ENCODE results near the gene PIGZ. TPM values are rescaled to one million over a fixed set of nuclear protein-coding genes. Genes with fewer than 3 reads are reported as not detected.

Gene PIGZ
- total RNA-seq, 1 donor from 2014 or later = 7.0 TPM

GRCh38 chr3:196903740-196904139 lies 64.9 kb downstream of the PIGZ start:
- no peak for DNase-seq

- DNase-seq = no peak
These were observed 66.3 kb downstream of the PIGZ start for GRCh38 chr3:196902296-196902695.

GRCh38 chr3:196901768-196902167 lies 66.9 kb downstream of the PIGZ start:
- no peak for DNase-seq

Other genes with a start within 250 kb of the PIGZ start
- gene PAK2, start 229.0 kb downstream of the PIGZ start, total RNA-seq = 81.5 and 186 TPM in 2 replicates
- 37.6 and 52.2 TPM in 2 replicates for gene SENP5, start 100.9 kb downstream of the PIGZ start, total RNA-seq
- 65.2 and 65.4 TPM in 2 replicates for gene NCBP2, start 26.3 kb downstream of the PIGZ start, total RNA-seq
- gene MELTF, start 61.0 kb upstream of the PIGZ start, total RNA-seq = 1.8 and 2.0 TPM in 2 replicates

All from dermis blood vessel endothelial cell (primary cell).